HG03139 (cell line): ENCODE data around the gene UNC45A.
"Not testable (repeated sequence)": the region's sequence is repeated elsewhere in the genome, so short reads cannot be mapped to it uniquely, and the experiment has no call there.

ENCODE experiments used
- ATAC-seq: cut with Tn5 transposase; IDR thresholded peaks from one replicate; pipeline ENCODE4 v1.9.1; 2021; ENCODE audit not compliant: unreplicated experiment

The UNC45A gene

GRCh38 chr15:90915808-90916440 lies 19.2 kb upstream of the UNC45A start:
- no peak for ATAC-seq

- no peak for ATAC-seq
These were observed 18.6 kb upstream of the UNC45A start for GRCh38 chr15:90916461-90916860.

GRCh38 chr15:90917569-90917968 lies 17.5 kb upstream of the UNC45A start:
- no peak for ATAC-seq

- ATAC-seq = no peak
These were observed 16.9 kb upstream of the UNC45A start for GRCh38 chr15:90918034-90918788.

GRCh38 chr15:90918835-90919234 lies 16.2 kb upstream of the UNC45A start:
- ATAC-seq = no peak

GRCh38 chr15:90921887-90922286 lies 13.2 kb upstream of the UNC45A start:
- ATAC-seq = no peak

- ATAC-seq = peak; percentile 51
These were observed 12.3 kb upstream of the UNC45A start for GRCh38 chr15:90922712-90923322.

GRCh38 chr15:90924375-90924774 lies 10.7 kb upstream of the UNC45A start:
- peak; percentile 72 for ATAC-seq

GRCh38 chr15:90926766-90927165 lies 8.3 kb upstream of the UNC45A start:
- ATAC-seq = not testable (repeated sequence)

GRCh38 chr15:90928106-90928505 lies 7.0 kb upstream of the UNC45A start:
- ATAC-seq = not testable (repeated sequence)

GRCh38 chr15:90929246-90930019 lies 5.7 kb upstream of the UNC45A start:
- ATAC-seq = no peak

GRCh38 chr15:90930861-90931574 lies 4.1 kb upstream of the UNC45A start:
- no peak for ATAC-seq

- ATAC-seq = no peak
These were observed 3.6 kb upstream of the UNC45A start for GRCh38 chr15:90931575-90931827.

GRCh38 chr15:90931828-90932659 lies 3.0 kb upstream of the UNC45A start, which contains the start of gene HDDC3:
Gene HDDC3 (minus strand): TSS chr15:90932549. CDS start chr15:90932540, 9 bp downstream.
- peak; percentile 43 for ATAC-seq

GRCh38 chr15:90932660-90932991 lies 2.5 kb upstream of the UNC45A start:
- no peak for ATAC-seq

- no peak for ATAC-seq
These were observed 1.8 kb upstream of the UNC45A start for GRCh38 chr15:90933301-90933700.

- ATAC-seq = peak; percentile 37
These were observed 683 bp upstream of the UNC45A start for GRCh38 chr15:90934256-90934948.

GRCh38 chr15:90936823-90937222 lies 1.7 kb downstream of the UNC45A start:
- no peak for ATAC-seq

- no peak for ATAC-seq
These were observed 3.2 kb downstream of the UNC45A start for GRCh38 chr15:90938261-90938660.

- ATAC-seq = no peak
These were observed 4.7 kb downstream of the UNC45A start for GRCh38 chr15:90939756-90940155.
